GM20431 (cell line): Measurements from ENCODE around the gene SURF4.
"Not testable (repeated sequence)": the region's sequence is repeated elsewhere in the genome, so short reads cannot be mapped to it uniquely, and the experiment has no call there.

Experiments used
- in situ Hi-C: fragments of 300-500 bp; cut with MseI, MboI; formaldehyde crosslinking; loops from one replicate; pipeline ENCODE4 v1.15.0; 2020; ENCODE audit warnings: low sequenced_read_pairs; ENCODE audit not compliant: unreplicated experiment

SURF4 gene

GRCh38 chr9:133377721-133378216 lies 1.9 kb upstream of the SURF4 start:
- in situ Hi-C loops: no loop called here

GRCh38 chr9:133377280-133377679 lies 1.4 kb upstream of the SURF4 start:
- in situ Hi-C loops: not testable (repeated sequence)

GRCh38 chr9:133375116-133375723 lies 640 bp downstream of the SURF4 start:
- in situ Hi-C loops: no loop called here

- in situ Hi-C loops: no loop called here
Observed at GRCh38 chr9:133374612-133375115, 1.2 kb downstream of the SURF4 start.

GRCh38 chr9:133372144-133372543 lies 3.7 kb downstream of the SURF4 start:
- in situ Hi-C loops: no loop called here

- in situ Hi-C loops: no loop called here
Observed at GRCh38 chr9:133371261-133371711, 4.6 kb downstream of the SURF4 start.

- in situ Hi-C loops: no loop called here
Observed at GRCh38 chr9:133370685-133371084, 5.2 kb downstream of the SURF4 start.

- in situ Hi-C loops: no loop called here
Observed at GRCh38 chr9:133369933-133370332, 5.9 kb downstream of the SURF4 start.

- in situ Hi-C loops: no loop called here
Observed at GRCh38 chr9:133369422-133369821, 6.4 kb downstream of the SURF4 start.

GRCh38 chr9:133368249-133368881 lies 7.5 kb downstream of the SURF4 start:
- in situ Hi-C loops: no loop called here

GRCh38 chr9:133367778-133368177 lies 8.1 kb downstream of the SURF4 start:
- in situ Hi-C loops: no loop called here

- in situ Hi-C loops: no loop called here
Observed at GRCh38 chr9:133367221-133367620, 8.6 kb downstream of the SURF4 start.

GRCh38 chr9:133366435-133366834 lies 9.4 kb downstream of the SURF4 start:
- in situ Hi-C loops: no loop called here

GRCh38 chr9:133362359-133363044 lies 13.4 kb downstream of the SURF4 start:
- in situ Hi-C loops: no loop called here

- in situ Hi-C loops: no loop called here
Observed at GRCh38 chr9:133361507-133362092, 14.3 kb downstream of the SURF4 start.

GRCh38 chr9:133360400-133361393 lies 15.2 kb downstream of the SURF4 start:
- in situ Hi-C loops: no loop called here

GRCh38 chr9:133359399-133360175 lies 16.3 kb downstream of the SURF4 start:
- in situ Hi-C loops: no loop called here

GRCh38 chr9:133357656-133358055 lies 18.2 kb downstream of the SURF4 start:
- in situ Hi-C loops: no loop called here
